Uterus (tissue), 4 donors: ENCODE data around the gene KIF5B. TPM values are rescaled to one million over a fixed set of nuclear protein-coding genes. Genes with fewer than 3 reads are reported as not detected.
"Not testable (repeated sequence)": the region's sequence is repeated elsewhere in the genome, so short reads cannot be mapped to it uniquely, and the experiment has no call there.

Experiments
- DNase-seq, 2 donors: peaks; one replicate each; pipeline ENCODE4 v3.0.0-alpha.2; 2019 to 2020
- H3K27ac ChIP-seq, 2 donors: fragments of 200-600 bp; sonication (generic); 1 replicate in 1 of 2; 2 replicates in 1 of 2; pipeline ENCODE4 v1.5.1; 2016 to 2018
- H3K27me3 ChIP-seq, 2 donors: fragments of 200-600 bp; sonication (generic); one replicate each; pipeline ENCODE4 v1.5.1; 2018 to 2019; ENCODE audit warnings: control low read depth in 1 of 2
- H3K36me3 ChIP-seq, 2 donors: fragments of 200-600 bp; sonication (generic); one replicate each; pipeline ENCODE4 v1.5.1; 2019; ENCODE audit warnings: control low read depth in 1 of 2
- H3K4me1 ChIP-seq, 2 donors: fragments of 200-600 bp; sonication (generic); one replicate each; pipeline ENCODE4 v1.5.1; 2018 to 2019; ENCODE audit warnings: control low read depth in 1 of 2
- H3K4me3 ChIP-seq, 2 donors: fragments of 200-600 bp; sonication (generic); 1 replicate in 1 of 2; 2 replicates in 1 of 2; pipeline ENCODE4 v1.5.1; 2018 to 2019; ENCODE audit warnings: mild to moderate bottlenecking in 1 of 2
- H3K9me3 ChIP-seq, 2 donors: fragments of 200-600 bp; sonication (generic); one replicate each; pipeline ENCODE4 v1.5.1; 2019; ENCODE audit warnings: control low read depth in 1 of 2
- POLR2A ChIP-seq, 2 donors: fragments of 450-650 bp; IDR thresholded peaks; one replicate each; pipeline ENCODE4 v1.6.1; 2016; ENCODE audit warnings: antibody characterized with exemption in 2 of 2, mild to moderate bottlenecking in 1 of 2, moderate library complexity in 1 of 2
- intact Hi-C: fragments of 100-400 bp; cut with DNase I; formaldehyde crosslinking; loops from one replicate; pipeline ENCODE4 v1.15.1; 2023; ENCODE audit warnings: low total_unique reads
- total RNA-seq, 4 donors: library from RNA; depleted of rRNA in 3 of 4; stranded (reverse); fragments of >200 nt in 3 of 4; gene quantifications; one replicate each; pipeline versions ENCODE4 v1.1.0 to v1.2.4, GENCODE V29; 2014 to 2023
- TF ChIP-seq, protein P1 (sequence below), 4 experiments: fragments of 200-600 bp in 2 of 4; fragments of 450-650 bp in 2 of 4; sonication (generic) in 2 of 4; IDR thresholded peaks; one replicate each; pipeline ENCODE4 v1.5.1; 2016 to 2019; ENCODE audit warnings: antibody characterized with exemption in 4 of 4, mild to moderate bottlenecking in 2 of 4, moderate library complexity in 1 of 4
- donor health status: DM: yes; HTN: yes; CAD: no.

KIF5B gene
- total RNA-seq, 4 donors from 2014 or later = 84.0 to 156 (median 106) TPM

DNA sequence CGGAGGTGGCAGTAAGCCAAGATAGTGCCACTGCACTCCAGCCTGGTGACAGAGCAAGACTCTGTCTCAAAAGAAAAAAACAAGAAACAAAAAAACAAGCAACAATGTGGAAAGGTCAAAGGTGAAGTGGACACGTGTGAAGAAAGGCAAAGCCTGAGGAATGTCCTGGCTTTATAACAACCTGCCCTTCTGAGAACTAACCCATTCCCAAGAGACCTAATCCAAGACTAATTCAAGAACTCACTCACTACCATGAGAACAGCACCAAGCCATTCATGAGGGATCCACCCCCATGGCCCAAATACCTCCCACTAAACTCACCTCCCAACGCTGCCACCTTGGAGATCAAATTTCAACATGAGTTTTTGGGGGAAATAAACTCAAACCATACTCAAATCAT is 47.5 kb upstream of the KIF5B start:
- DNase-seq = no peak
- H3K4me1 ChIP-seq = no peaks in the 10 kb centered on the region
- H3K36me3 ChIP-seq = no peaks in the 10 kb centered on the region
- no peak overlapping the region for H3K4me3 ChIP-seq
- H3K27me3 ChIP-seq = no peaks in the 10 kb centered on the region
- no peaks in the 10 kb centered on the region for H3K9me3 ChIP-seq
- TF ChIP-seq POLR2A (IDR thresholded peaks at IDR 0.05) = no peak
- TF ChIP-seq, protein P1, sequence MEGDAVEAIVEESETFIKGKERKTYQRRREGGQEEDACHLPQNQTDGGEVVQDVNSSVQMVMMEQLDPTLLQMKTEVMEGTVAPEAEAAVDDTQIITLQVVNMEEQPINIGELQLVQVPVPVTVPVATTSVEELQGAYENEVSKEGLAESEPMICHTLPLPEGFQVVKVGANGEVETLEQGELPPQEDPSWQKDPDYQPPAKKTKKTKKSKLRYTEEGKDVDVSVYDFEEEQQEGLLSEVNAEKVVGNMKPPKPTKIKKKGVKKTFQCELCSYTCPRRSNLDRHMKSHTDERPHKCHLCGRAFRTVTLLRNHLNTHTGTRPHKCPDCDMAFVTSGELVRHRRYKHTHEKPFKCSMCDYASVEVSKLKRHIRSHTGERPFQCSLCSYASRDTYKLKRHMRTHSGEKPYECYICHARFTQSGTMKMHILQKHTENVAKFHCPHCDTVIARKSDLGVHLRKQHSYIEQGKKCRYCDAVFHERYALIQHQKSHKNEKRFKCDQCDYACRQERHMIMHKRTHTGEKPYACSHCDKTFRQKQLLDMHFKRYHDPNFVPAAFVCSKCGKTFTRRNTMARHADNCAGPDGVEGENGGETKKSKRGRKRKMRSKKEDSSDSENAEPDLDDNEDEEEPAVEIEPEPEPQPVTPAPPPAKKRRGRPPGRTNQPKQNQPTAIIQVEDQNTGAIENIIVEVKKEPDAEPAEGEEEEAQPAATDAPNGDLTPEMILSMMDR (IDR thresholded peaks at IDR 0.05) = no peak
- intact Hi-C loops = no loop called here
- H3K27ac ChIP-seq = no peak overlapping the region

DNA sequence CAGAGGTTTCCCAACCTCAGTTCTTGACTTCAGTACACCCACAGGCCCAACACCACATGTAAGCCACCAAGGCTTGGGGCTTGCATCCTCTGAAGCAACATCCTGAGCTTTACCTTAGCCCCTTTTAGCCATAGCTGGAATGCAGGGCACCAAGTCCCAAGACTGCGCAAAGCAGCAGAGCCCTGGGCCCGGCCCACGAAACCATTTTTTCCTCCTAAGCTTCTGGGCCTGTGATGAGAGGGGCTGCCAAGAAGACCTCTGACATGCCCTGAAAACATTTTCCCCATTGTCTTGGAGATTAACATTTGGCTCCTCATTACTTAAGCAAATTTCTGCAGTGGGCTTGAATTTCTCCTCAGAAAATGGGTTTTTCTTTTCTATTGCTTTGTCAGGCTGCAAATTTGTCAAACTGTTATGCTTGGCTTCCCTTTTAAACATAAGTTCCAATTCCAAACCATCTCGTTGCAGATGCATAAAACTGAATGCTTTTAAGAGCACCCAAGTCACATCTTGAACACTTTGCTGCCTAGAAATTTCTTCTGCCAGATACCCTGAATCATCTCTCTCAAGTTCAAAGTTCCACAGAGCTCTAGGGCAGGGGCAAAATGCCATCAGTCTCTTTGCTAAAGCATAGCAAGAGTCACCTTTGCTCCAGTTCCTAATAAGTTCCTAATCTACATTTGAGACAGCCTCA is 42.5 kb upstream of the KIF5B start:
- H3K27ac ChIP-seq, H3K27me3 ChIP-seq, H3K36me3 ChIP-seq, DNase-seq, H3K4me1 ChIP-seq, H3K9me3 ChIP-seq, intact Hi-C loops, H3K4me3 ChIP-seq: not testable (repeated sequence)

DNA sequence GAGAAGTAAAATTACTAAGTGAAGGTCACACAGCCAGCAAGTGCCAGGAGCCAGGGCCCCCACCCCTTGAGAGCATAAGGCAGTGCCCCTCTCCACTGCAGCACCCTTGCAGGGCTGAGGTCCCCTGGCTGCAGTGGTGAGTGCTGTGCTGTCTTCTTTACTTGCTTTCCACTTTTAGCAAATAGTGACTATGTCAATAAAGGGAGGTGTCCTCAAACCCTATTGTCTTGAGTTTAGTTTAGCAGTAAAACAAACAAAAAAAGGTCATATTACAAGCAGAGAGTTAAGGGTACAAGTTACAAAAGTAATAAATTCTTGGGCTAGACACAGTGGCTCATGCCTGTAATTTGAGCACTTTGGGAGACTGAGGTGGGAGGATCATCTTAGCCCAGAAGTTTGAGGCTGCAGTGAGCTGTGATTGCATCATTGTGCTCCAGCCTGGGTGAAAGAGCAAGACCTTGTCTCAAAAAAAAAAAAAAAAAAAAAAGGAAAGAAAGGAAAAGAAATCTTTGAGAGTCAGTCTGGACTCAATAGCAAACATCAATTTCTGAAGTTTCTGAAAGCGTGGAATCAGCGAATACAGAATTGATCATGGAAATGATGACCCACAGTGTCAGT is 39.0 kb upstream of the KIF5B start:
- TF ChIP-seq, protein P1 (IDR thresholded peaks at IDR 0.05) = no peak
- no peak for TF ChIP-seq POLR2A (IDR thresholded peaks at IDR 0.05)
- H3K4me1 ChIP-seq = no peaks in the 10 kb centered on the region
- no peak overlapping the region for H3K4me3 ChIP-seq
- H3K36me3 ChIP-seq = no peaks in the 10 kb centered on the region
- no peaks in the 10 kb centered on the region for H3K27me3 ChIP-seq
- H3K27ac ChIP-seq = no peak overlapping the region
- no peak for DNase-seq
- intact Hi-C loops = no loop called here
- no peaks in the 10 kb centered on the region for H3K9me3 ChIP-seq

DNA sequence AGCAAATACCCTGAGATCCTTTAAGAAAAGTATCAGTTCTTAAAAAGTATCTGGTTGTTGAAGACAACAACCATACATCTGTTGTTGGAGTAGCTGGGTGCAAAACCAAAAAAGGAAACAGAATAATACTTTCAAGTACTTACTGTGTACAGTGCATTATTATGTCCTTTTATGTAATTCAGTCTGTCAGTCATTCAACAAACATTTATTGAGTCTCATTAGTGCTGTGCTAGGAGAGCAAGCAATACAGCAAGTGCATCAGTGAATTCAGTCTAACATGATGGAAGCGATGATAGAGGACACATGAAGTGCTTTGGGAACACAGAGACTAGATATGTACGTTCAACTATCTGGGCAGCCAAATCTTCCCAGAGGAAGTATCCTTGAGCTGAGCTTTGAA is 37.4 kb upstream of the KIF5B start:
- H3K4me3 ChIP-seq = no peak overlapping the region
- no peaks in the 10 kb centered on the region for H3K9me3 ChIP-seq
- no peaks in the 10 kb centered on the region for H3K4me1 ChIP-seq
- intact Hi-C loops = no loop called here
- no peak for DNase-seq
- H3K27me3 ChIP-seq = no peaks in the 10 kb centered on the region
- no peaks in the 10 kb centered on the region for H3K36me3 ChIP-seq
- TF ChIP-seq, protein P1 (IDR thresholded peaks at IDR 0.05) = no peak
- no peak for TF ChIP-seq POLR2A (IDR thresholded peaks at IDR 0.05)
- no peak overlapping the region for H3K27ac ChIP-seq

DNA sequence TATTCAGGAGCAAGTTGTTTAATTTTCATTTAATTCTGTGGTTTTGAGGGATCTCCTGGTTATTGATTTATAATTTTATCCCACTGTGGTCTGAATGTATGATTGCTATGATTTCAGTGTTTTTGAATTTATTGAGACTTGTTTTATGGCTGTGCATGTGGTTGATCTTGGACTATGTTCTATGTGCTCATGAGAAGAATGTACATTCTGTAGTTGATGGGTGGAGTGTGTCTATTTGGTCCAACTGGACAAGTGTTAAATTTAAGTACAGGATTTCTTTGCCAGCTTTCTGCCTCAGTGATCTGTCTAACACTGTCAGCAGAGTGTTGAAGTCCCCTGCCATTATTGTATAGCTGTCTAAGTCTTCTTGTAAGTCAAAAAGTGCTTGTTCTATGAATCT is 34.8 kb upstream of the KIF5B start:
- H3K36me3 ChIP-seq = no peaks in the 10 kb centered on the region
- DNase-seq = no peak
- intact Hi-C loops = no loop called here

More for the DNA sequence above, 34.8 kb upstream of the KIF5B start:
- TF ChIP-seq, protein P1 (IDR thresholded peaks at IDR 0.05) = no peak
- no peak for TF ChIP-seq POLR2A (IDR thresholded peaks at IDR 0.05)
- no peak overlapping the region for H3K27ac ChIP-seq
- H3K4me1 ChIP-seq = no peaks in the 10 kb centered on the region
- no peak overlapping the region for H3K4me3 ChIP-seq
- H3K9me3 ChIP-seq = no peaks in the 10 kb centered on the region
- no peaks in the 10 kb centered on the region for H3K27me3 ChIP-seq
